Activated T-helper 1 cell treated with Interleukin-2 at 50 U/mL for 16 hours (primary cell): Measurements from ENCODE around the gene CXXC5.
A peak's percentile ranks its signal among the peaks of the same experiment; 100 is the strongest.
"Not testable (repeated sequence)": the region's sequence is repeated elsewhere in the genome, so short reads cannot be mapped to it uniquely, and the experiment has no call there.

Experiments used
- DNase-seq: peaks from one replicate; pipeline ENCODE4 v3.0.0-alpha.2; 2020; ENCODE audit warnings: low read depth

Gene CXXC5

GRCh38 chr5:139648205-139649081, at the start of gene CXXC5:
Gene CXXC5, plus strand, starts transcription at chr5:139648349. Its CDS starts 32,175 bp downstream, at chr5:139680524.
- DNase-seq: no peak

GRCh38 chr5:139598601-139598965, 49.6 kb upstream of the CXXC5 start:
- not testable (repeated sequence) for DNase-seq

DNA sequence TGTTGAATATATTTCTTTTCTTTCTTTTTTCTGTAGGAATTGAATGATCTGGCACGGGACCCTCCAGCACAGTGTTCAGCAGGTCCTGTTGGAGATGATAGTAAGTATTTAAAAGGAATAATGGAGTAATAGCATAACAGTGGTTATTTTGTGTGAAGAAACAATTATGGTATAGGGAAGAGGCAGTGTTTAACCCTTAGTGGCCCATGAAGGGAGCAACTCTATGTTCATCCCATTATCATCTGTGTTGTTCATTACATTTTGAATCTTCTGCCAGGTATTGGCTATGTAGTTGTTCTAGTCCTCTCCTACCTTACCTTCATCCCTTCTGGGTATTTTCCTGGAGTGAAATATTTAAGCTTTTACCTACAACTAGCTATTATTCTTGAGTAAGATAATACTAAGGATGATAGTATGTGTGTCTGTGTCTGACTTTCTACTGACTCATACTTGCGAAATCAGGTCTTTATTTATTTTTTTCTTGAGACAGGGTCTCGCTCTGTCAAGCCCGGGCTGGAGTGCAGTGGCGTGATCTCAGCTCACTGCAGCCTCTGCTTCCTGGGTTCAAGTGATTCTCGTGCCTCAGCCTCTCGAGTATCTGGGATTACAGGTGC, 47.7 kb upstream of the CXXC5 start:
- DNase-seq: no peak

GRCh38 chr5:139601429-139601828, 46.7 kb upstream of the CXXC5 start:
- DNase-seq: no peak

DNA sequence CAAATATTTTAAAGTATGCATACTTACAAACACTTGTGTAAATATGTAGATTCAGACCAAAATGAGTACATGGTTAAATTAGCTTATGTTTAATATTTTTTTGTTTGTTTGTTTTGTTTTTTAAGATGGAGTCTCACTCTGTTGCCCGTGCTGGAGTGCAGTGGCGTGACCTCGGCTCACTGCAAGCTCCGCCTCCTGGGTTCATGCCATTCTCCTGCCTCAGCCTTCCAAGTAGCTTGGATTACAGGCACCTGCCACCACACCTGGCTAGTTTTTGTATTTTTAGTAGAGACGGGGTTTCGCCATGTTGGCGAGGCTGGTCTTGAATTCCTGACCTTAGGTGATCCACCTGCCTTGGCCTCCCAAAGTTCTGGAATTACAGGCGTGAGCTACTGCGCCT, 46.2 kb upstream of the CXXC5 start:
- not testable (repeated sequence) for DNase-seq

DNA sequence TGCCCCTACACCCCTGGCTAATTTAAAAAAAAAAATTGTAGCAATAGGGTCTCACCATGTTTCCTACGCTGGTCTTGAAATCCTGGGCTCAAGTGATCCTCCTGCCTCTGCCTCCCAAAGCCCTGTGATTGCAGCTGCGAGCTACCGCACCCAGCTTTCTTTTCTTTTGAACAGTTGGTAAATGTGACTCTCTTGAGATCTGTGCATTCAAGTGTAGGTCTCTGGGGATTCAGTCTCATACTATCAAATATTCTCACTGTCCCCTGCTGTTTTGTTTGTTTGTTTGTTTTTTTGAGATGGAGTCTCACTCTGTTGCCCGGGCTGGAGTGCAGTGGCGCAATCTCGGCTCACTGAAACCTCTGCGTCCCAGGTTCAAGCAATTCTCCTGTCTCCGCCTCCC, 42.3 kb upstream of the CXXC5 start:
- DNase-seq: no peak

GRCh38 chr5:139611703-139612584, 36.2 kb upstream of the CXXC5 start:
- DNase-seq: no peak

DNA sequence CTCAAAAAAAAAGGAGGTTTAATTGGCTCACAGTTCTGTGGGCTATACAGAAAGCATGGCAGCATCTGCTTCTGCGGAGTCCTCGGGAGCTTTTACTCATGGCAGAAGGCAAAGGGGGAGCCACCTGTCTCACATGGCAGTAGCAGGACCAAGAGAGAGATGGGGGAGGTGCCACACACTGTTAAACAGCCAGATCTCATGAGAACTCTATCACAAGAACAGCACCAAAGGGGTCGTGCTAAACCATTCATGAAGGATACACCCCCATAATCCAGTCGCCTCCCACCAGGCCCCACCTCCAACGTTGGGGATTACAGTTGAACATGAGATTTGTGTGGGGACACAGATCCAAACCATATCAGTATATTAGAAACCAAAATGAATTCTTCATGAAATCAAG, 28.3 kb upstream of the CXXC5 start:
- DNase-seq: no peak

- DNase-seq: not testable (repeated sequence)
Measured at GRCh38 chr5:139625398-139625797, 22.8 kb upstream of the CXXC5 start.

DNA sequence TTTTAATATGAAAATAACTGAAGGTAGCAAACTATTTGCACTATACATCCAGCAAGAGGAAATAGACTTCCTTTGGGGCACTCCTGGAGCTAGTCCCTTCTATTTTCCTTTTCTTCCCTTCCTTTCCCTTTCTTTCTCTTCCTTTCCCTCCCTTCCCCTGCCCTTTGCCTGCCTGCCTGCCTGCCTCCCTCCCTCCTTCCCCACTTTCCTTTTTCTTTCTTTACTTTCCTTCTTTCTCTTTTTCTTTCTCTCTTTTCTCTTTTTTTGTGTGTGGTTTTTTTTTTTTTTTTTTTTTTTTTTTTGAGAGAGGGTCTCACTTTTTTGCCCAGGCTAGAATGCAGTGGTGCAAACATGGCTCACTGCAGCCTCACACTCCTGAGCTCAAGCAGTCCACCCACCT, 17.3 kb upstream of the CXXC5 start:
- no peak for DNase-seq

- DNase-seq: no peak
Measured at GRCh38 chr5:139631520-139632165, 16.5 kb upstream of the CXXC5 start.

DNA sequence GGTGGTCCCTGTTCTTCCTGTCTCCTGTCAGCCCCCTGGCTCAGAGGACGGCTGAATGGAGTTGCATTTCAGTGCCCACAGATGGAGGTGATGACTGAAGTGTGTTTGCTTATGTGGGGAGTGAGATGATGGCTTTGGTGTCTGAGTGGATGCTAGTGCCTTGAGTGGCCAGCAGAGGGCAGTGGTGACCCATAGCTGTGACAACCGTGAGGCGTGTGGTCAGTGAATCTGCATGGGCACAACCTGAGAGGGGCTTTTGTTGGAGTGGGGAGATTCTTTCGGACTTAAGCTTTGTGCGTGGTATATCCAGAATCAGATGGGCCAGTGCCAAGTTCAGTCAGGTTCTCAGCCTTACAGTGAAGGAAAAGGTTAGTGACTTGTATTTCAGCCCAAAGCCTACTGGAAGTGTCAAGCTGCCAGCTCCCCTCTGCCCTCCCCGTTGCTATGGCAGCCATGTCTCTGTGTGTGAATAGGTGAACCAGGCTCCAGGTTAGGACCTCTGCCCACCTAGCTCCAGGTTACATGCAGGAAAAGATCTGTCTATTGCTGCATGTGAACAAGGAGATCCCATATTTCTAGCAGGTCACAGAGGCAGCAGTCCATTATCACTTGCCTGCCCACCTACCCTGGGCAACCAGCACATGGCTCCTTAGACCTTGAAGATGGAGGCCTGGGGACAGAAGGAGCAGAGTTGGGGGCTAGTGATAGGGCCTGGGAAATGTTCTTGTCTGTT, 14.7 kb upstream of the CXXC5 start:
- DNase-seq: peak; percentile 39

DNA sequence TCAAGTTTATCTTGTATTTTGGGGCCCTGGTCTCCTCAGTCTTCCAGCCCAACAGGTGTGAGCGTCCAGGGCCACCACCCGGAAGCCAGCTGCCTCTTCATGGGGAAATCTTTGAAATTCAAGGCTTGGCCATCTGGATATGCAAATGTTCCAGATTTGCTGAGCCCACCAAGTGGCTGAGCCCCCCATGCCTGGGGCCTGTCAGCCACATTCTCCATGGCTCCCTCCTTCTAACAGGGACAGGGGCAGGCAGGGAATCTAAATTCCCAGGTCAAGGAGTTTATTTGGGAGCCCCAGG, 14.2 kb upstream of the CXXC5 start:
- no peak for DNase-seq

DNA sequence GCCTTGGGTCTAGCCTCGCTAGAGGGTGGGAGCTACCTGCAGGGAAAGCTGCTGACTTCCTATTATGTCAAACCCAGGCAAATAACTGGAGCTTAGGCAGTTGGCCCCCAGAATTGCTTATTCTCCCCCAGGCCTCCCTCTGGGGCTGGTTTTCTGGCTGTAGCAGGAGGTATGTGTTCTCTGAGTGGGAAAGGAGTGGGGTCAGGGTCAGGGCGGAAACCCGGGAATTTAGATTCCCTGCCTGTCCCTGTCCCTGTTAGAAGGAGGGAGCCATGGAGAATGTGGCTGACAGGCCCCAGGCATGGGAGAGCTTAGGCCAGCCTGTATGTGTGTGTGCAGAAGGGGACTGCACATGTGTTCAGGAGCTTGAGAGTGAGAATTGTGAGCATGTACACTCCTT, 13.6 kb upstream of the CXXC5 start:
- no peak for DNase-seq

GRCh38 chr5:139635191-139635590, 13.0 kb upstream of the CXXC5 start:
- no peak for DNase-seq

- no peak for DNase-seq
Measured at GRCh38 chr5:139635606-139636206, 12.4 kb upstream of the CXXC5 start.

GRCh38 chr5:139636207-139636792, 11.8 kb upstream of the CXXC5 start:
- no peak for DNase-seq

GRCh38 chr5:139636975-139637408, 11.2 kb upstream of the CXXC5 start:
- no peak for DNase-seq

DNA sequence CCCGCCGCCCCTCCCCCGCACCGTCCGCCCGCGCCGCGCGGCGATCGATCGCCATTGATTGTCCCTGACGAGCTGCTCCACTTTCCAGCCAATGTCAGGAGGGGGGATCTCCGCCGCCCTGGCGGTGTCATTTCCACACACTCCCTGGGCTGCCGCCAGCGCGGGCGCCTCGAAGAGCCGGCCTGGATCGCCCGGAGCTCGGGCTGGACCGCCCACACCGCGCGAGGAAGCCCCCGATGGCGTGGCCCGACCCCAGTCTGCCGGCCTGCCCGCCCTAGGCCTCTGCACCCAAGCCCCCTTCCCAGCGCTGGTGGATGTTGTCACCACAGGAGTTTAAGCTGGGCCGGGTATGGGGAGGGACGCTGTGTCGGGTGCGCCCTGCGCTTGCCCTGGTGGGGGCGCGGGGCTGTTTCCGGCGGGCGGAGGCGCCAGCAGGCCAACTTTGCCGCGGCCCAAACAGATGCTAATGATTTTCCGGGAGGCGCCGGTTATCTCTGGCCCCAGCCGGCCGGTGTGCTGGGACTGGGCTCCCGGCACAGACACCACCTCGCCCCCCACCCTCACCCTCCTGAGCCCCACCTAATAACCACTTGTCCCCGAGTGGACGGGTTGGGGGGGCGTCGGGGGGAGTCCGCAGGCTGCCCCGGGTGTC, 10.6 kb upstream of the CXXC5 start:
- DNase-seq: no peak

DNA sequence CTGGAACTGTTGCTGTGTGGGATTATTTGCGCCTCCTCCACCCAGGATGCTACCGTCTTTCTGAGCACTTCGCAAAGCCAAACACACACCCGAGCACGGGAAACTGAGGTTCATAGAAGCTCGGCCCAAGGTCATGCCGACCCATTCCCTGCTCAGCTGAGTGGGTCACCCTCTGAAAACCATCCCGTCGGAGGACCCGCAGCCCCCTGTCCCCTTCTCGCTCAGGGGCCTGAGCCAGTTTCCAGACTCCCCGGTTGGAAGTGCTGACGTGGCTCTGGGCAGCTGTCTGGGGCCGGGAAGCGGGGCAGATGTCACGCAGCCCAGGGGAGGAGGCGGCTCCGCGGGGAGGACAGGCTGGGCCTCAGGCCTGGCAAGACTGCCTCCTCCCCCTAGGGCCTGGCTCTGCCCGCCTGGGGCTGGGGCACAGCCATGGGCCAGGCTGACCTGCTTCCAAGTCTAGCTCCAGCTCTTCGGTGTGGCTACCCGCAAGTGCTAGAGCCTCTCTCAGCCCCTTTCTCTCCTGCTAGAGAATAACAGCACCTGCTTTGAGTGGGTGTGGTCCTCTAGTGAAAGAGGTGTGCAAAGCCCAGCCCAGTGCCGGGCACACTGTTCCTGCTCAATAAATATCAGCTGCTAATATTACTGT, 9.9 kb upstream of the CXXC5 start:
- DNase-seq: no peak
